HEK293T (cell line): Measurements from ENCODE around the gene CA11.
A peak's percentile ranks its signal among the peaks of the same experiment; 100 is the strongest.

Source experiments
- CTCF ChIA-PET: fragments of 350-600 bp; formaldehyde crosslinking; extraction: SDS; loops from one replicate; lab custom pipeline; 2021; ENCODE audit warnings: antibody characterized with exemption, inconsistent platforms; lab: Yijun Ruan, JAX
- POLR2A ChIA-PET: fragments of 350-600 bp; formaldehyde crosslinking; extraction: SDS; loops from one replicate; lab custom pipeline; 2020; ENCODE audit warnings: antibody characterized with exemption, inconsistent platforms; lab: Yijun Ruan, JAX
- DNase-seq: peaks from one replicate; pipeline ENCODE4 v3.0.0; 2012; ENCODE audit warnings: mixed read lengths; ENCODE audit errors: extremely low spot score
- ARNT ChIP-seq: fragments of 450-650 bp; IDR thresholded peaks from 2 replicates; pipeline ENCODE4 v1.6.1; 2017; ENCODE audit warnings: mild to moderate bottlenecking
- BHLHE40 ChIP-seq: fragments of 450-650 bp; IDR thresholded peaks from 2 replicates; pipeline ENCODE4 v1.6.1; 2016; ENCODE audit warnings: mild to moderate bottlenecking, moderate library complexity, borderline replicate concordance
- CTBP1 ChIP-seq: fragments of 450-650 bp; IDR thresholded peaks from 2 replicates; pipeline ENCODE4 v1.6.1; 2016; ENCODE audit warnings: borderline replicate concordance
- ELF4 ChIP-seq: fragments of 450-650 bp; IDR thresholded peaks from 2 replicates; pipeline ENCODE4 v1.6.1; 2017; ENCODE audit warnings: antibody characterized with exemption
- FOXA1 ChIP-seq: fragments of 450-650 bp; IDR thresholded peaks from 2 replicates; pipeline ENCODE4 v1.6.1; 2016; ENCODE audit warnings: mild to moderate bottlenecking
- FOXK2 ChIP-seq: fragments of 450-650 bp; IDR thresholded peaks from 2 replicates; pipeline ENCODE4 v1.6.1; 2016; ENCODE audit warnings: mild to moderate bottlenecking
- FOXM1 ChIP-seq: fragments of 450-650 bp; IDR thresholded peaks from 2 replicates; pipeline ENCODE4 v1.6.1; 2017; ENCODE audit warnings: mild to moderate bottlenecking, borderline replicate concordance
- HDGF ChIP-seq: fragments of 450-650 bp; IDR thresholded peaks from 2 replicates; pipeline ENCODE4 v1.6.1; 2017; ENCODE audit warnings: antibody characterized with exemption, borderline replicate concordance
- L3MBTL2 ChIP-seq: fragments of 450-650 bp; conservative IDR thresholded peaks from 2 replicates; pipeline ENCODE4 v1.6.1; 2016; ENCODE audit warnings: mild to moderate bottlenecking
- LEF1 ChIP-seq: fragments of 450-650 bp; IDR thresholded peaks from 2 replicates; pipeline ENCODE4 v1.6.1; 2017; ENCODE audit warnings: mild to moderate bottlenecking, borderline replicate concordance
- NFRKB ChIP-seq: fragments of 450-650 bp; IDR thresholded peaks from 2 replicates; pipeline ENCODE4 v1.6.1; 2016; ENCODE audit warnings: mild to moderate bottlenecking, moderate library complexity
- PKNOX1 ChIP-seq: fragments of 450-650 bp; IDR thresholded peaks from 2 replicates; pipeline ENCODE4 v1.6.1; 2016
- SP1 ChIP-seq: fragments of 450-650 bp; IDR thresholded peaks from 2 replicates; pipeline ENCODE4 v1.6.1; 2017
- SUZ12 ChIP-seq: fragments of 450-650 bp; IDR thresholded peaks from 2 replicates; pipeline ENCODE4 v1.6.1; 2016; ENCODE audit warnings: mild to moderate bottlenecking
- TARDBP ChIP-seq: fragments of 450-650 bp; IDR thresholded peaks from 2 replicates; pipeline ENCODE4 v1.6.1; 2016
- ZNF384 ChIP-seq: fragments of 450-650 bp; IDR thresholded peaks from 2 replicates; pipeline ENCODE4 v1.6.1; 2016

CA11 gene

DNA sequence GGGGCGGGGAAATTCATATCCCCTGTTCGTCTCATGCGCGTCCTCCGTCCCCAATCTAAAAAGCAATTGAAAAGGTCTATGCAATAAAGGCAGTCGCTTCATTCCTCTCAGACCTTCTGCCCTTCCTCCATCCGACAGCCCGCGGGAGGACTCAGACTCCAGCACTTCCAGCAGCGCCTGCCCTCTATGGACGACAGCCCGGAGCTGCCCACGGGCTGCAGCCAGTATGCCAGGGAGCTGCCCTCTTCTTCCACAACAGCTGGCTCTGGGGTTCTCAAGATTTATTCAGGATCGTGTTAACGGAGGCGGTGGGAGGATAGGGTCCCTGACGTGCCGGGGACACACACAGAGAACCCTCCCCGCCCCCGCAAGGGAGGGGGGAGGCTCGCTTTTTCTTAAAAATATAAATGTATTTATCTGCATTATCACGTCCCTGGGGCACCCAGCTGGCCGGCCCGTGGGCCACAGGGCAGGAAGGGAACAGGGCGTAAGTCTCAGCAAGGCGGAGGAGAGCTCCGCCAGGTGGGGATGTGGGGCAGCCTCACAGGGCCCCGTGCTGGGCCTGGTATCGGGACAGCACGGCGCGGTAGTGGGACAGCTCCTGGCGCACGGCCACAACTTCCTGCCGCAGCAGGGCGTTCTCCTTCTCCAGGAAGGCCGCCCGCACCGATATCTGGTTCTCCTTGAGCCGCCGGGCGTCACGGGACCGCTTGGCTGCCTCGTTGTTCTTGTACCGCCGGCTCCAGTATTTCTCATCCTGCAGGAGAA is 15.5 kb downstream of the CA11 start:
- DNase-seq = no peak
- CTCF ChIA-PET = no interaction called here
- no peak for TF ChIP-seq TARDBP
- TF ChIP-seq L3MBTL2 = 0 out of 2 replicates have a peak, but pooled peaks have one; percentile 27
- POLR2A ChIA-PET = interaction anchor here (1.0 to 6.7 kb wide), 4 partner anchors 10 to 207 kb away, joined by 3 to 88 read pairs (median 4); partner anchors contain the start of genes RPL18 and SPHK2

- peak; percentile 67 for DNase-seq
- CTCF ChIA-PET = interaction anchor here (0.6 kb wide), 1 partner anchor 149 kb away, joined by 3 read pairs; no protein-coding TSS in a partner anchor
- POLR2A ChIA-PET = interaction anchor here (1.0 to 6.7 kb wide), 4 partner anchors 9 to 208 kb away, joined by 3 to 88 read pairs (median 4); partner anchors contain the start of genes RPL18 and SPHK2
- TF ChIP-seq SP1 (no peak), BHLHE40 (no peak), FOXK2 (no peak), NFRKB (no peak), TARDBP (no peak), ZNF384 (no peak), LEF1 (no peak), PKNOX1 (no peak), ARNT (no peak), ELF4 (no peak), L3MBTL2 (no peak), FOXA1 (no peak), SUZ12 (no peak), FOXM1 (no peak), CTBP1 (no peak), HDGF (no peak)
Observed at GRCh38 chr19:48629599-48630295, 16.2 kb downstream of the CA11 start.

DNA sequence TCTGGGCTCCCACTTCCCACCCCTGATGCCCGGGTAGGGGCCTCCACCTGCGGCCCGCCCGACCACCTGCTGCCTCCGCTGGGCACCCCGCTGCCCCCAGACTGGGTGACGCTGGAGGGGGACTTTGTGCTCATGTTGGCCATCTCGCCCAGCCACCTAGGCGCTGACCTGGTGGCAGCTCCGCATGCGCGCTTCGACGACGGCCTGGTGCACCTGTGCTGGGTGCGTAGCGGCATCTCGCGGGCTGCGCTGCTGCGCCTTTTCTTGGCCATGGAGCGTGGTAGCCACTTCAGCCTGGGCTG is 16.7 kb downstream of the CA11 start:
- POLR2A ChIA-PET = interaction anchor here (1.0 to 6.7 kb wide), 3 partner anchors 11 to 208 kb away, joined by 4 to 88 read pairs (median 5); partner anchors contain the start of genes CA11, RPL18 and SPHK2

DNA sequence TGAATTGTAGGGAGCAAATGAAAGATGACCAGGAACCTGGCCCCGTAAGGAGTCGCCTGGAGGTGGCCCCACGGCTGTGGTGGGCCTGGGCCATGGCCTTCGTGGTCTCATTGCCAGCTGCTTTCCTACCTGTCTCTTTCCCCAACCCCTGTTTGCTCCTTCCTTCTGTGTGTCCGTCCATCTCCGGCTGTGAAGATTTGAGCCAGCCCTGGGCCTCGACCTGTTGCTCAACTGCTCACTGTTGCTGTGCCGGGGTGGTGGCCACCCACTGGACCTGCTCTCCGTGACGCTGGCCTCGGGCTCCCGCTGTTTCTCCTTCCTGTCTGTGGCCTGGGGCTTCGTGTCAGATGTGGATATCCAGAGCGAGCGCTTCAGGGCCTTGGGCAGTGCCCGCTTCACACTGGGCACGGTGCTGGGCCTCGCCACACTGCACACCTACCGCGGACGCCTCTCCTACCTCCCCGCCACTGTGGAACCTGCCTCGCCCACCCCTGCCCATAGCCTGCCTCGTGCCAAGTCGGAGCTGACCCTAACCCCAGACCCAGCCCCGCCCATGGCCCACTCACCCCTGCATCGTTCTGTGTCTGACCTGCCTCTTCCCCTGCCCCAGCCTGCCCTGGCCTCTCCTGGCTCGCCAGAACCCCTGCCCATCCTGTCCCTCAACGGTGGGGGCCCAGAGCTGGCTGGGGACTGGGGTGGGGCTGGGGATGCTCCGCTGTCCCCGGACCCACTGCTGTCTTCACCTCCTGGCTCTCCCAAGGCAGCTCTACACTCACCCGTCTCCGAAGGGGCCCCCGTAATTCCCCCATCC is 17.3 kb downstream of the CA11 start:
- no peak for DNase-seq
- POLR2A ChIA-PET = interaction anchor here (1.5 to 6.7 kb wide), 3 partner anchors 10 to 17 kb away, joined by 5 to 88 read pairs (median 13); partner anchors contain the start of genes CA11, RPL18 and SPHK2
- CTCF ChIA-PET = no interaction called here
- TF ChIP-seq FOXK2 (no peak), SP1 (no peak), SUZ12 (no peak), ELF4 (no peak), ZNF384 (no peak), FOXA1 (no peak), PKNOX1 (no peak), FOXM1 (no peak), NFRKB (no peak), HDGF (no peak), CTBP1 (no peak), ARNT (no peak), L3MBTL2 (no peak), TARDBP (no peak), LEF1 (no peak), BHLHE40 (no peak)

More for the DNA sequence above, 16.7 kb downstream of the CA11 start:
- DNase-seq = no peak
- TF ChIP-seq NFRKB = no peak
- TF ChIP-seq ELF4 = no peak
- TF ChIP-seq HDGF = no peak
- no peak for TF ChIP-seq L3MBTL2
- no peak for TF ChIP-seq PKNOX1
- CTCF ChIA-PET = interaction anchor here (0.6 kb wide), 1 partner anchor 148 kb away, joined by 3 read pairs; no protein-coding TSS in a partner anchor

DNA sequence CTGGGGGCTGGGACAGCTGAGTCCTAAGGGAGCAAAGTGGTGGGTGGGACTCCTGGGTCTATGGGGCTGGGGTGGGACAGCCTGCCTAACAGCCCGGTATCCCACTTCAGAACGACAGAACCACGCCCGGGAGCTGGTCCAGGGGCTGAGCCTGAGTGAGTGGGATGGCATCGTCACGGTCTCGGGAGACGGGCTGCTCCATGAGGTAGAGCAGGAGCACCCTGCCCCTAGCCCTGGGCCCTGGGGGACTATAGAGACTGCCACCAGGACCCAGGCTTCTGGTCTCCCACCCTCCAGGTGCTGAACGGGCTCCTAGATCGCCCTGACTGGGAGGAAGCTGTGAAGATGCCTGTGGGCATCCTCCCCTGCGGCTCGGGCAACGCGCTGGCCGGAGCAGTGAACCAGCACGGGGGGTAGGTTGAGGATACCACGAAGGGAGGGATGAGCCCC is 18.1 kb downstream of the CA11 start:
- no peak for DNase-seq
- TF ChIP-seq SUZ12 (no peak), PKNOX1 (no peak), ARNT (no peak), FOXK2 (no peak), FOXM1 (no peak), ELF4 (no peak), ZNF384 (no peak), LEF1 (no peak), SP1 (no peak)
- POLR2A ChIA-PET = interaction anchor here (1.5 to 1.7 kb wide), 2 partner anchors 9 to 18 kb away, joined by 5 to 13 read pairs; partner anchors contain the start of genes CA11, RPL18 and SPHK2
- CTCF ChIA-PET = no interaction called here
